Smooth muscle cell (in vitro differentiated cells): ENCODE measurements around the gene CCDC127. TPM values are rescaled to one million over a fixed set of nuclear protein-coding genes. Genes with fewer than 3 reads are reported as not detected.

Source experiments
- DNase-seq: peaks from one replicate; lab custom pipeline; 2025; ENCODE audit not compliant: unreplicated experiment; lab: John Stamatoyannopoulos, UW
- H2AFZ ChIP-seq: fragments of 200-600 bp; sonication (generic); 2 replicates; pipeline ENCODE4 v1.6.0; 2016; ENCODE audit warnings: antibody characterized with exemption, low read depth, mild to moderate bottlenecking
- H3F3A ChIP-seq: fragments of 200-600 bp; sonication (generic); 2 replicates; pipeline ENCODE4 v1.6.0; 2017; ENCODE audit warnings: antibody characterized with exemption, low read depth
- H3K27ac ChIP-seq: fragments of 200-600 bp; sonication (generic); 2 replicates; pipeline ENCODE4 v1.5.1; 2016; ENCODE audit warnings: low read depth, mild to moderate bottlenecking
- H3K27me3 ChIP-seq: fragments of 200-600 bp; sonication (generic); 2 replicates; pipeline ENCODE4 v1.6.1; 2016; ENCODE audit warnings: low read depth, mild to moderate bottlenecking
- H3K36me3 ChIP-seq: fragments of 200-600 bp; sonication (generic); 2 replicates; pipeline ENCODE4 v1.5.1; 2016; ENCODE audit warnings: low read depth
- H3K4me1 ChIP-seq: fragments of 200-600 bp; sonication (generic); 2 replicates; pipeline ENCODE4 v1.5.1; 2016; ENCODE audit warnings: low read depth
- H3K4me2 ChIP-seq: fragments of 200-600 bp; sonication (generic); 2 replicates; pipeline ENCODE4 v1.6.0; 2016; ENCODE audit warnings: mild to moderate bottlenecking
- H3K4me3 ChIP-seq: fragments of 200-600 bp; sonication (generic); 2 replicates; pipeline ENCODE4 v1.5.1; 2016; ENCODE audit warnings: mild to moderate bottlenecking
- H3K79me2 ChIP-seq: fragments of 200-600 bp; sonication (generic); 2 replicates; pipeline ENCODE4 v1.6.0; 2016; ENCODE audit warnings: low read depth, mild to moderate bottlenecking
- H3K9ac ChIP-seq: fragments of 200-600 bp; sonication (generic); 2 replicates; pipeline ENCODE4 v1.6.0; 2016; ENCODE audit warnings: low read depth
- H3K9me3 ChIP-seq: fragments of 200-600 bp; sonication (generic); replicated peaks from 2 replicates; pipeline ENCODE4 v1.5.1; 2016; ENCODE audit warnings: low read depth
- H4K20me1 ChIP-seq: fragments of 200-600 bp; sonication (generic); 2 replicates; pipeline ENCODE4 v1.6.0; 2016; ENCODE audit warnings: low read depth
- WGBS: methylation state at CpG from one replicate; pipeline ENCODE4 v1.1.7; 2016; ENCODE audit warnings: low lambda C conversion rate; 5-methylcytosine and 5-hydroxymethylcytosine counted together
- polyA plus RNA-seq: library from polyadenylated mRNA; unstranded; fragments of >200 nt; fragmentation: Nextera tagmentation; extraction: Ambion mirVana; gene quantifications from 2 replicates; pipeline ENCODE4 v1.2.1, GENCODE V29; 2016
- total RNA-seq: library from RNA; depleted of rRNA; stranded (reverse); fragments of >200 nt; gene quantifications from 2 replicates; pipeline ENCODE4 v1.2.3, GENCODE V29; 2014
- TF ChIP-seq, protein P1 (sequence below): fragments of 200-600 bp; sonication (generic); IDR thresholded peaks from 2 replicates; pipeline ENCODE4 v1.5.1; 2017; ENCODE audit warnings: borderline replicate concordance, mild to moderate bottlenecking, antibody characterized with exemption; ENCODE audit not compliant: insufficient read depth, poor library complexity, severe bottlenecking

Gene CCDC127
- total and polyA plus RNA-seq, 2 experiments from 2014 or later, result 2.8 to 8.6 TPM

DNA sequence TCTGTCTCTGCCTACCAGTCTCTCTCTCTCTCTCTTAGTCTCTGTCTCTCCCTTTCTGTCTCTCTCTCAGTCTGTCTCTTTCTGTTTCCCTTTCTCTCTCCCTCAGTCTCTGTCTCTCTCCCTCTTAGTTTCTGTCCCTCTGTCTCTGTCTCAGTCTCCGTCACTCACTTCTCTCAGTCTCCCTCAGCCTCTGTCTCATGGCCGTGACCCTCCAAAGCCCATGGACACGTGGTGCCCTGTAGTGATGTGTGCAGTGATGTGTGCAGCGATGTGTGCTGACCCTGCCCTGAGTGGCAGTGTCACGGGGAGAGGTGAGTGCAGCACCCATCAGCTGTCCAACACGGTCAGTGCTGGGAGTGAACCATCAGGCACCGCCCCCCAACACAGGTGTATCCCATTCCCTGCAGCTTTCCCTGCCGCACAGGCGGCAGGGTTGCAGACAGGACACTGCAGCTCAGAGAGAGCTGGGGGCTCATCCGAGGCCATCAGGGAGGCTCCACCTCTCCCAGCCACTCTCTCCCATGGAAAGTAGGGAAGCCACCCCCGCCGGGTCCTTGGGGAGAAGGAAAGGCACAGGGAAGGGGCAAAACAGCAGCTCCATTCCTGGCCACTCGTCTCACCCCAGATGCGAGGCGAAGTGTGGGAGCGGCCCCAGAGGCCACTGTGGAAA, 27.5 kb downstream of the CCDC127 start:
- Histone ChIP-seq H3K27me3 (no peaks in the 10 kb centered on the region), H4K20me1 (peaks cover 4% of the 10 kb centered on the region), H3K4me2 (no peak overlapping the region), H3K4me1 (peaks cover 3% of the 10 kb centered on the region), H3K79me2 (no peaks in the 10 kb centered on the region), H3F3A (no peaks in the 10 kb centered on the region), H3K4me3 (no peak overlapping the region), H3K9me3 (no peaks in the 10 kb centered on the region), H3K9ac (no peak overlapping the region), H3K27ac (no peak overlapping the region), H2AFZ (no peak overlapping the region), H3K36me3 (no peaks in the 10 kb centered on the region)
- TF ChIP-seq, protein P1, sequence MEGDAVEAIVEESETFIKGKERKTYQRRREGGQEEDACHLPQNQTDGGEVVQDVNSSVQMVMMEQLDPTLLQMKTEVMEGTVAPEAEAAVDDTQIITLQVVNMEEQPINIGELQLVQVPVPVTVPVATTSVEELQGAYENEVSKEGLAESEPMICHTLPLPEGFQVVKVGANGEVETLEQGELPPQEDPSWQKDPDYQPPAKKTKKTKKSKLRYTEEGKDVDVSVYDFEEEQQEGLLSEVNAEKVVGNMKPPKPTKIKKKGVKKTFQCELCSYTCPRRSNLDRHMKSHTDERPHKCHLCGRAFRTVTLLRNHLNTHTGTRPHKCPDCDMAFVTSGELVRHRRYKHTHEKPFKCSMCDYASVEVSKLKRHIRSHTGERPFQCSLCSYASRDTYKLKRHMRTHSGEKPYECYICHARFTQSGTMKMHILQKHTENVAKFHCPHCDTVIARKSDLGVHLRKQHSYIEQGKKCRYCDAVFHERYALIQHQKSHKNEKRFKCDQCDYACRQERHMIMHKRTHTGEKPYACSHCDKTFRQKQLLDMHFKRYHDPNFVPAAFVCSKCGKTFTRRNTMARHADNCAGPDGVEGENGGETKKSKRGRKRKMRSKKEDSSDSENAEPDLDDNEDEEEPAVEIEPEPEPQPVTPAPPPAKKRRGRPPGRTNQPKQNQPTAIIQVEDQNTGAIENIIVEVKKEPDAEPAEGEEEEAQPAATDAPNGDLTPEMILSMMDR, result no peak
- no peak for DNase-seq
- WGBS, result 86% methylated on average over 15 of the region's 16 CpGs

GRCh38 chr5:189976-190365, 28.0 kb downstream of the CCDC127 start:
- Histone ChIP-seq H3K4me2 (no peak overlapping the region), H4K20me1 (no peaks in the 10 kb centered on the region), H3K4me1 (peaks cover 3% of the 10 kb centered on the region), H3K27me3 (no peaks in the 10 kb centered on the region), H3K27ac (no peak overlapping the region), H3K9me3 (no peaks in the 10 kb centered on the region), H3K79me2 (no peaks in the 10 kb centered on the region), H3K36me3 (no peaks in the 10 kb centered on the region), H3F3A (no peaks in the 10 kb centered on the region), H3K4me3 (no peak overlapping the region), H2AFZ (no peak overlapping the region), H3K9ac (no peak overlapping the region)
- TF ChIP-seq, protein P1, result no peak
- no peak for DNase-seq
- WGBS, result 82% methylated on average over 11 of the region's 11 CpGs

DNA sequence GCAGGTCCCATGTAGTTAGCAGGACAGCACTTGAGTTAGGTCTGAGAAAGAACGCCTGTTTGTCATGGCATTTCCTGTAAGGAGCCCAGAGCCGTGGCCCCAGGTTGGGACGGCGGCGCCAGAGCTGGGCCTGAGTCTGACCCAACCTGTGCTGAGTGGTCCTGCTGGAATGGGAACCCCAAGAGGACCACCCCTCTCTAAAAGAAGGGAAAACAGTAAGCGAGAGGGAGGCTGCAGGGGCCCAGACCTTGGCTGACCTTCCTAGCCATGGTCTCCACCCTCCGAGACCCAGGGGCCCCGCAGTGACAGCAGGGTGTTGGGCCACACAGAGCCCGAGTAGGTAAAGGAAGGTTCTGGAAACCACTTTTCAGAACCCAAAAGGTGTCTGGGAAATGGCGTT, 28.5 kb downstream of the CCDC127 start:
- Histone ChIP-seq H3K9ac (no peak overlapping the region), H4K20me1 (no peaks in the 10 kb centered on the region), H3K79me2 (no peaks in the 10 kb centered on the region), H3K36me3 (no peaks in the 10 kb centered on the region), H3K4me2 (no peak overlapping the region), H2AFZ (no peak overlapping the region), H3K4me3 (no peak overlapping the region), H3K27me3 (no peaks in the 10 kb centered on the region), H3K4me1 (peaks cover 3% of the 10 kb centered on the region), H3K9me3 (no peaks in the 10 kb centered on the region), H3F3A (no peaks in the 10 kb centered on the region), H3K27ac (no peak overlapping the region)
- no peak for DNase-seq
- 90% methylated on average over 10 of the region's 10 CpGs for WGBS
- TF ChIP-seq, protein P1, result no peak
